OCI-LY7 (cell line): ENCODE results near the gene SDHAF2. TPM values are rescaled to one million over a fixed set of nuclear protein-coding genes. Genes with fewer than 3 reads are reported as not detected.

Source experiments
- BruUV-seq: library from RNA; stranded (reverse); fragments of 400-500 nt; replicated peaks from 2 replicates; lab custom pipeline; 2021; lab: Mats Ljungman, UMichigan
- CTCF ChIA-PET: fragments of 300-600 bp; sonication (Branson Sonifier 250); formaldehyde crosslinking; loops from one replicate; lab custom pipeline; 2022; ENCODE audit warnings: antibody characterized with exemption; ENCODE audit not compliant: unreplicated experiment; lab: Charles Lee
- POLR2A ChIA-PET: fragments of 300-600 bp; sonication (Branson Sonifier 250); formaldehyde crosslinking; loops from one replicate; lab custom pipeline; 2022; ENCODE audit warnings: antibody characterized with exemption; lab: Charles Lee
- DNase-seq: peaks from one replicate; pipeline ENCODE4 v3.0.0-alpha.2; 2015; ENCODE audit warnings: low spot score
- H2AFZ ChIP-seq: fragments of 200-600 bp; sonication (generic), shearing (Covaris generic); 2 replicates; pipeline ENCODE4 v1.6.1; 2014; ENCODE audit warnings: mild to moderate bottlenecking, antibody characterized with exemption, low read length, moderate library complexity
- H3K27ac ChIP-seq: fragments of 200-600 bp; sonication (generic); 2 replicates; pipeline ENCODE4 v1.5.1; 2014; ENCODE audit warnings: mixed run types, low read depth, mild to moderate bottlenecking, moderate library complexity, low read length, inconsistent platforms; ENCODE audit not compliant: poor library complexity, severe bottlenecking
- H3K36me3 ChIP-seq: fragments of 200-600 bp; sonication (generic); 2 replicates; pipeline ENCODE4 v1.6.1; 2014; ENCODE audit warnings: mild to moderate bottlenecking, antibody characterized with exemption, low read length, moderate library complexity, mixed read lengths; ENCODE audit not compliant: insufficient read depth
- H3K4me1 ChIP-seq: fragments of 200-600 bp; sonication (generic); 2 replicates; pipeline ENCODE4 v1.5.1; 2014; ENCODE audit warnings: mild to moderate bottlenecking, low read length; ENCODE audit not compliant: insufficient read depth, poor library complexity, severe bottlenecking
- H3K4me2 ChIP-seq: fragments of 200-600 bp; sonication (generic); 2 replicates; pipeline ENCODE4 v1.6.1; 2014; ENCODE audit warnings: mild to moderate bottlenecking, low read length
- H3K4me3 ChIP-seq: fragments of 200-600 bp; sonication (generic); 2 replicates; pipeline ENCODE4 v1.5.1; 2014; ENCODE audit warnings: mild to moderate bottlenecking, low read depth, low read length; ENCODE audit not compliant: poor library complexity, severe bottlenecking
- H3K79me2 ChIP-seq: fragments of 200-600 bp; sonication (generic); 2 replicates; pipeline ENCODE4 v1.6.1; 2016; ENCODE audit warnings: low read depth, mild to moderate bottlenecking, low read length, moderate library complexity, mixed read lengths; ENCODE audit not compliant: insufficient read depth
- H3K9me2 ChIP-seq: fragments of 200-600 bp; sonication (generic); 2 replicates; pipeline ENCODE4 v1.6.1; 2016; ENCODE audit warnings: mild to moderate bottlenecking, low read length, mixed read lengths; ENCODE audit not compliant: insufficient read depth
- H3K9me3 ChIP-seq: fragments of 200-600 bp; sonication (generic); 2 replicates; pipeline ENCODE4 v1.6.1; 2014; ENCODE audit warnings: mild to moderate bottlenecking, mixed run types, low read length, mixed read lengths
- H4K20me1 ChIP-seq: fragments of 200-600 bp; sonication (generic); 2 replicates; pipeline ENCODE4 v1.6.1; 2014; ENCODE audit warnings: mild to moderate bottlenecking, antibody characterized with exemption, low read length, moderate library complexity, mixed read lengths; ENCODE audit not compliant: insufficient read depth
- EZH2phosphoT487 ChIP-seq: fragments of 200-600 bp; sonication (generic); IDR thresholded peaks from 2 replicates; pipeline ENCODE4 v1.6.1; 2018; ENCODE audit warnings: low read depth, borderline replicate concordance, mild to moderate bottlenecking, mixed run types, antibody characterized with exemption, low read length, moderate library complexity, mixed read lengths
- intact Hi-C: fragments of 100-400 bp; cut with micrococcal nuclease; formaldehyde crosslinking; loops from one replicate; pipeline ENCODE4 v1.10.0; 2022; ENCODE audit not compliant: unreplicated experiment
- total RNA-seq, 2 experiments: library from RNA; depleted of rRNA in 1 of 2; stranded (reverse); fragments of >200 nt in 1 of 2; shearing (Covaris generic) in 1 of 2; gene quantifications; 2 replicates each; pipeline ENCODE4 v1.2.3, GENCODE V29; 2014 to 2022
- TF ChIP-seq, protein P1 (sequence below): fragments of 200-600 bp; sonication (generic); conservative IDR thresholded peaks from 2 replicates; pipeline ENCODE4 v1.5.1; 2014; ENCODE audit warnings: mild to moderate bottlenecking, antibody characterized with exemption, low read length, moderate library complexity, mixed read lengths

SDHAF2 gene
- total RNA-seq, 2 experiments from 2014 or later, result 28.0 to 40.6 TPM

DNA sequence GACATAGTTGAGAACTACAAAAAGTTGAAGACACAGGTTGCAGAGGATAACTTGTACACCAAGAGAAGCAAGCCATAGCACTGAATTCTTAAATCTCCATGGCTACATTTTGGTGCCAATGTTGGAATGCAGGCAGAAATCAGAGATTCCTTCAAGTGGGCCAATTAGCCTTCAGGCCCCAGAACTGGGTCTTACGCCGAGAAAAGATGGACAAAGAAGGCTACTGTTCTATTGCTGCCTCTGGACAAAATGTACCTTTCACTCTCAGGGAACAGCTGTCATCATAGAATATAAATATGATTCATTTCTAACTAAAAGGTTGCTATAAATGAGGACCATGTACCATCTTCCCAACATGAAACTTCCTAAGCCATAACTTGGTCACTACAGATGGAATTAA, 23.9 kb upstream of the SDHAF2 start:
- Histone ChIP-seq H3K36me3 (peaks cover 100% of the 10 kb centered on the region), H3K4me3 (no peak overlapping the region), H2AFZ (no peak overlapping the region), H3K4me2 (no peak overlapping the region), H3K9me2 (no peaks in the 10 kb centered on the region), H3K4me1 (no peaks in the 10 kb centered on the region), H3K9me3 (no peaks in the 10 kb centered on the region), H3K79me2 (no peaks in the 10 kb centered on the region), H3K27ac (no peak overlapping the region), H4K20me1 (peaks cover 6% of the 10 kb centered on the region; the same call in 1 of the 2 replicates)
- intact Hi-C loops, result no loop called here
- no peak for TF ChIP-seq EZH2phosphoT487
- TF ChIP-seq, protein P1, sequence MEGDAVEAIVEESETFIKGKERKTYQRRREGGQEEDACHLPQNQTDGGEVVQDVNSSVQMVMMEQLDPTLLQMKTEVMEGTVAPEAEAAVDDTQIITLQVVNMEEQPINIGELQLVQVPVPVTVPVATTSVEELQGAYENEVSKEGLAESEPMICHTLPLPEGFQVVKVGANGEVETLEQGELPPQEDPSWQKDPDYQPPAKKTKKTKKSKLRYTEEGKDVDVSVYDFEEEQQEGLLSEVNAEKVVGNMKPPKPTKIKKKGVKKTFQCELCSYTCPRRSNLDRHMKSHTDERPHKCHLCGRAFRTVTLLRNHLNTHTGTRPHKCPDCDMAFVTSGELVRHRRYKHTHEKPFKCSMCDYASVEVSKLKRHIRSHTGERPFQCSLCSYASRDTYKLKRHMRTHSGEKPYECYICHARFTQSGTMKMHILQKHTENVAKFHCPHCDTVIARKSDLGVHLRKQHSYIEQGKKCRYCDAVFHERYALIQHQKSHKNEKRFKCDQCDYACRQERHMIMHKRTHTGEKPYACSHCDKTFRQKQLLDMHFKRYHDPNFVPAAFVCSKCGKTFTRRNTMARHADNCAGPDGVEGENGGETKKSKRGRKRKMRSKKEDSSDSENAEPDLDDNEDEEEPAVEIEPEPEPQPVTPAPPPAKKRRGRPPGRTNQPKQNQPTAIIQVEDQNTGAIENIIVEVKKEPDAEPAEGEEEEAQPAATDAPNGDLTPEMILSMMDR, result no peak
- ChIA-PET CTCF (interaction anchor here (0.6 kb wide), 1 partner anchor 355 kb away, joined by 3 read pairs; no protein-coding TSS in a partner anchor), POLR2A (interaction anchor here (0.6 kb wide), 1 partner anchor 1730 kb away, joined by 10 read pairs; no protein-coding TSS in a partner anchor)
- BruUV-seq, result no TSS peak
- no peak for DNase-seq

DNA sequence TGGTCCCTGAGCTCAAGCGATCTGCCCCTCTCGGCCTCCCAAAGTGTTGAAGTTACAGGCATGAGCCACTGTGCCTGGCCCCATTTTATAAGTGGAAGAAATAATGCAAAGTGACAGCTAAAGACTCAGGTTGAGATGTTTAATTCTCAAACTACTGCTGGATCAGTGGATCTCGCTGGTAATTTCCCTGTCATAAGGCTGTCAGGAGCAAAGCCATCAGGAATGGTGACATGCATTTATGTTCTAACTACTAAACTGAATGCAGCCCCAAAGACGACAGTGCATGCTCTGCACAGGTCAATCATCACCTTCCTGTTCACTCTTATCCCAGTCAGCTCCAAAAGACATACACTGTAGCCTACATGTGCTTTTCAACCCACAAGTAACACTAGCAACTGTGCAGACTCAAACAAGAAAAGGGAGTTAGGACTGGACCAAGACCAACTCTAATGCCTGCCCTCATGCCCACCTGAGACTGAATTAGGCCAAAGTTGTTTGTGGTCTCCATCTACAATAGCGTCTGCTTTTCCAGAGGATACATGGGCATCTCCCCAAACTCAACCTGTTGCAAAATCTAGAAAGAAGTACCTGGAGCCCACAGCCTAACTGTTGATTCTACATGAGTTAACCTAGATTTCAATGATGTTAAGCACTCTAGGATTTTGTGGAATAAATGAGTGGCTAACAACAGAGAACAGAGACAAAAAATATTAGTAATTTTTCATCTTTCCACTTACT, 22.8 kb upstream of the SDHAF2 start:
- Histone ChIP-seq H3K4me3 (no peak overlapping the region), H3K4me1 (no peaks in the 10 kb centered on the region), H3K9me2 (no peaks in the 10 kb centered on the region), H3K27ac (no peak overlapping the region), H3K36me3 (peaks cover 100% of the 10 kb centered on the region), H3K79me2 (no peaks in the 10 kb centered on the region), H2AFZ (no peak overlapping the region), H3K4me2 (no peak overlapping the region), H4K20me1 (peaks cover 6% of the 10 kb centered on the region; the same call in 1 of the 2 replicates), H3K9me3 (no peaks in the 10 kb centered on the region)
- no peak for DNase-seq
- no TSS peak for BruUV-seq
- TF ChIP-seq, protein P1, result no peak
- no peak for TF ChIP-seq EZH2phosphoT487
- intact Hi-C loops, result no loop called here
- POLR2A ChIA-PET, result no interaction called here
- CTCF ChIA-PET, result no interaction called here

DNA sequence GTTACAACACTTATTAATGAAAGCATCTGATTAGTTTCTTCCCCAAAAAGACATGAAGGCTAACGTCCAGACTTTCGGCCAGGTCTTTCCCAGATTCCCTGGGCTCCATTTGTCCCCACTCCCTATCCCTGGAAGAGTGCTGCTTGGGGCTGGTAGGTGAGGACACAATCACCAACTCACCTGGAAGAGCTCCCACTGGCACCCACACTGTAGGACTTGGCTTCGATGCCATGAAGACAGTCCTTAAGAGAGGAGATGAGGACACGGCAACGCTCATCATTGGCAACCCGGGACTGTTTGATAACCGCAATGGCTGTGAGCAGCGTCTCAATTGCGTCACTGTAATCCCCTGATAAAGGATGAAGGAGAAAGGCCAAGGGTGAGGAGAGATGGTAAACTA, 18.3 kb upstream of the SDHAF2 start:
- no peak overlapping the region for H2AFZ ChIP-seq
- ChIA-PET CTCF (no interaction called here), POLR2A (no interaction called here)
- H3K4me3 ChIP-seq, result no peak overlapping the region
- H3K9me3 ChIP-seq, result no peaks in the 10 kb centered on the region
- no peak overlapping the region for H3K27ac ChIP-seq
- DNase-seq, result no peak
- no TSS peak for BruUV-seq
- TF ChIP-seq EZH2phosphoT487, result no peak
- TF ChIP-seq, protein P1, result no peak
- no peaks in the 10 kb centered on the region; the same call in 1 of the 2 replicates for H3K79me2 ChIP-seq
- intact Hi-C loops, result no loop called here
- no peaks in the 10 kb centered on the region for H3K9me2 ChIP-seq
- H3K4me1 ChIP-seq, result no peaks in the 10 kb centered on the region
- H3K4me2 ChIP-seq, result no peak overlapping the region
- H4K20me1 ChIP-seq, result no peaks in the 10 kb centered on the region
- H3K36me3 ChIP-seq, result peaks cover 100% of the 10 kb centered on the region
